ENCODE measurements around the gene PCDHA8.

DNA sequence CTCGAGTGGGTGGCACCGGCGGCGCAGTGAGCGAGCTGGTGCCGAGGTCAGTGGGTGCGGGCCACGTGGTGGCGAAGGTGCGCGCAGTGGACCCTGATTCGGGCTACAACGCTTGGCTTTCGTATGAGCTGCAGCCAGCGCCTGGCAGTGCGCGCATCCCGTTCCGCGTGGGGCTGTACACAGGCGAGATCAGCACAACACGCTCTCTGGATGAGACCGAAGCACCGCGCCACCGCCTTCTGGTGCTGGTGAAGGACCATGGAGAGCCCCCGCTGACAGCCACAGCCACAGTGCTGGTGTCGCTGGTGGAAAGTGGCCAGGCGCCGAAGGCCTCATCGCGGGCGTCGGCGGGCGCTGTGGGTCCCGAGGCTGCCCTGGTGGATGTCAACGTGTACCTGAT, 17.5 kb upstream of the PCDHA8 start:
- TF ChIP-seq EZH2 (IDR thresholded peaks at IDR 0.05; ENCODE audit: low read length), result no peak
- TF ChIP-seq, protein P1, sequence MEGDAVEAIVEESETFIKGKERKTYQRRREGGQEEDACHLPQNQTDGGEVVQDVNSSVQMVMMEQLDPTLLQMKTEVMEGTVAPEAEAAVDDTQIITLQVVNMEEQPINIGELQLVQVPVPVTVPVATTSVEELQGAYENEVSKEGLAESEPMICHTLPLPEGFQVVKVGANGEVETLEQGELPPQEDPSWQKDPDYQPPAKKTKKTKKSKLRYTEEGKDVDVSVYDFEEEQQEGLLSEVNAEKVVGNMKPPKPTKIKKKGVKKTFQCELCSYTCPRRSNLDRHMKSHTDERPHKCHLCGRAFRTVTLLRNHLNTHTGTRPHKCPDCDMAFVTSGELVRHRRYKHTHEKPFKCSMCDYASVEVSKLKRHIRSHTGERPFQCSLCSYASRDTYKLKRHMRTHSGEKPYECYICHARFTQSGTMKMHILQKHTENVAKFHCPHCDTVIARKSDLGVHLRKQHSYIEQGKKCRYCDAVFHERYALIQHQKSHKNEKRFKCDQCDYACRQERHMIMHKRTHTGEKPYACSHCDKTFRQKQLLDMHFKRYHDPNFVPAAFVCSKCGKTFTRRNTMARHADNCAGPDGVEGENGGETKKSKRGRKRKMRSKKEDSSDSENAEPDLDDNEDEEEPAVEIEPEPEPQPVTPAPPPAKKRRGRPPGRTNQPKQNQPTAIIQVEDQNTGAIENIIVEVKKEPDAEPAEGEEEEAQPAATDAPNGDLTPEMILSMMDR (optimal IDR thresholded peaks at IDR 0.05 in 1 of 3, IDR thresholded peaks at IDR 0.05 in 1 of 3, conservative IDR thresholded peaks at IDR 0.05 in 1 of 3; ENCODE audit: extremely low read depth in 1 of 3, insufficient read depth in 2 of 3, low read length in 3 of 3), result no peak

Data from keratinocyte (primary cell).